Measurements from ENCODE around the gene FOS.

GRCh38 chr14:75247939-75248338 lies 30.7 kb upstream of the FOS start:
- TF ChIP-seq CBX1 (IDR thresholded peaks at IDR 0.05; ENCODE audit: low read depth), result no peak
- TF ChIP-seq CTCF (CRISPR knock-in tag; IDR thresholded peaks at IDR 0.05), result no peak
- TF ChIP-seq TSC22D2 (CRISPR knock-in tag; IDR thresholded peaks at IDR 0.05; ENCODE audit: borderline replicate concordance), result no peak
- no peak for TF ChIP-seq ARID5B (CRISPR knock-in tag; IDR thresholded peaks at IDR 0.05)
- TF ChIP-seq ZNF501 (CRISPR knock-in tag; IDR thresholded peaks at IDR 0.05), result no peak
- no peak for TF ChIP-seq ARNTL (CRISPR knock-in tag; IDR thresholded peaks at IDR 0.05)
- no peak for TF ChIP-seq SRSF4 (IDR thresholded peaks at IDR 0.05; ENCODE audit: low read depth, low read length, poor library complexity, severe bottlenecking)
- no peak for TF ChIP-seq ZBTB25 (CRISPR knock-in tag; IDR thresholded peaks at IDR 0.05)
- TF ChIP-seq PRDM10 (CRISPR knock-in tag; IDR thresholded peaks at IDR 0.05; ENCODE audit: low read depth), result no peak
- no peak for TF ChIP-seq ZNF564 (CRISPR knock-in tag; IDR thresholded peaks at IDR 0.05)
- no peak for TF ChIP-seq ZFP37 (CRISPR knock-in tag; IDR thresholded peaks at IDR 0.05; ENCODE audit: borderline replicate concordance)
- no peak for TF ChIP-seq JUNB (CRISPR knock-in tag; IDR thresholded peaks at IDR 0.05; ENCODE audit: borderline replicate concordance)
